Tibial artery (tissue), 4 donors: ENCODE measurements around the gene CACNA1B.
A peak's percentile ranks its signal among the peaks of the same experiment; 100 is the strongest.

ENCODE experiments used
- DNase-seq, 2 donors: peaks; one replicate each; pipeline ENCODE4 v3.0.0-alpha.2; 2019
- H3K27ac ChIP-seq, 2 donors: fragments of 200-600 bp; sonication (generic) in 1 of 2; 1 replicate in 1 of 2; 2 replicates in 1 of 2; pipeline ENCODE4 v1.5.1; 2018 to 2019; ENCODE audit warnings: mild to moderate bottlenecking in 1 of 2
- H3K27me3 ChIP-seq, 2 donors: fragments of 200-600 bp; sonication (generic) in 1 of 2; one replicate each; pipeline versions ENCODE4 v1.5.1 to v1.6.0; 2016 to 2019
- H3K36me3 ChIP-seq, 3 donors: fragments of 200-600 bp; sonication (generic) in 2 of 3; one replicate each; pipeline ENCODE4 v1.5.1; 2016 to 2019; ENCODE audit warnings: mild to moderate bottlenecking in 2 of 3
- H3K4me1 ChIP-seq, 4 donors: fragments of 200-600 bp; sonication (generic) in 2 of 4; 1 replicate in 3 of 4; 2 replicates in 1 of 4; pipeline ENCODE4 v1.5.1; 2016 to 2019
- H3K4me3 ChIP-seq, 2 donors: fragments of 200-600 bp; sonication (generic) in 1 of 2; 1 replicate in 1 of 2; 2 replicates in 1 of 2; pipeline ENCODE4 v1.5.1; 2018 to 2019; ENCODE audit warnings: mild to moderate bottlenecking in 2 of 2
- H3K9me3 ChIP-seq, 3 donors: fragments of 200-600 bp; sonication (generic) in 1 of 3; one replicate each; pipeline ENCODE4 v1.5.1; 2016 to 2019
- CTCF ChIP-seq, 2 experiments: fragments of 200-600 bp in 1 of 2; fragments of 450-650 bp in 1 of 2; IDR thresholded peaks; one replicate each; pipeline ENCODE4 v1.5.1; 2017 to 2019; ENCODE audit warnings: antibody characterized with exemption in 2 of 2, mild to moderate bottlenecking in 1 of 2, moderate library complexity in 1 of 2
- intact Hi-C: fragments of 100-400 bp; cut with DNase I; formaldehyde crosslinking; loops from one replicate; pipeline ENCODE4 v1.15.0; 2023; ENCODE audit warnings: low total_unique reads

Gene CACNA1B

DNA sequence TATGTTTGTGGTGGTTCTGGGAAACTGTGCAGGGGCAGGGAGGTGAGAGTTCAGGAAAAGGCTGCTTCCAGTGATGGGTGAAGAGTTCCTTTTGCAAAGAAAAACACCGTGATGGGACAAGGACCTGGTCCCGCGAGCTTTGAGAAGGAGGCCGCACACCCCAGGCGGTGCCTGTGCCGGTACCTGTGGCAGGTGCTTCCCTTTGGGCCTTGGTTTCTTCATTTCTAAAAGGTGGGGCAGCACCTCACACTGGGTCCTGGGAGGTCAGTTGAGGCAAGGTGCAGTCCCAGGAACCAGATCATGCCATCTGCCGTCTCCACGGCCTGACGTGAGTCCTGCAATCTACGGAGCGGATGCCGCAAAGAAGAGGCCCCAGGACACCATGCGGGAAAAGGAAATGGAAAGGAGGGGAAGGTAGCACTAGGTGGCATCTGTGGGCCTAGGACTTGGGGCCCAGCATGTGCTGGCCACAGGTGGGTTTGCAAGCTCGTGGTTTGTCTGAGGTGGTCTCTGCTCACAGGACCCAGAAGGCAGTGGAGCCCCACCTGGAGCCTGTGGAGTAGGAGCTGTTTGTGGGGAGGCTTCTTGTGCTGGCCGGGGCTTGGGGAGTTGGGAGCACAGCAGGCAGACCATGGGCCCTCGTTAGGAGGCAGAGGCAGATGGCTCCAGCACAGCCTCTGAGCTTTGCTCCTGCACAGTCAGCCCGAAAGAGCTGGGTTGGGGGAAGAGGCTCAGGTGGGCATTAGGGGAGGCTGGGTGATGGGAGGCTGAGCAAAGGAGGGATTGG, 131.6 kb downstream of the CACNA1B start:
- no peak for TF ChIP-seq CTCF (IDR thresholded peaks at IDR 0.05)
- Histone ChIP-seq H3K4me1 (no peaks in the 10 kb centered on the region), H3K27ac (no peak overlapping the region), H3K9me3 (no peaks in the 10 kb centered on the region), H3K36me3 (no peaks in the 10 kb centered on the region), H3K27me3 (peaks cover 0 to 8% of the 10 kb centered on the region in 2 donors), H3K4me3 (no peak overlapping the region)
- intact Hi-C loops, result no loop called here
- peak in 1 of 2 donors; percentile 59 for DNase-seq

DNA sequence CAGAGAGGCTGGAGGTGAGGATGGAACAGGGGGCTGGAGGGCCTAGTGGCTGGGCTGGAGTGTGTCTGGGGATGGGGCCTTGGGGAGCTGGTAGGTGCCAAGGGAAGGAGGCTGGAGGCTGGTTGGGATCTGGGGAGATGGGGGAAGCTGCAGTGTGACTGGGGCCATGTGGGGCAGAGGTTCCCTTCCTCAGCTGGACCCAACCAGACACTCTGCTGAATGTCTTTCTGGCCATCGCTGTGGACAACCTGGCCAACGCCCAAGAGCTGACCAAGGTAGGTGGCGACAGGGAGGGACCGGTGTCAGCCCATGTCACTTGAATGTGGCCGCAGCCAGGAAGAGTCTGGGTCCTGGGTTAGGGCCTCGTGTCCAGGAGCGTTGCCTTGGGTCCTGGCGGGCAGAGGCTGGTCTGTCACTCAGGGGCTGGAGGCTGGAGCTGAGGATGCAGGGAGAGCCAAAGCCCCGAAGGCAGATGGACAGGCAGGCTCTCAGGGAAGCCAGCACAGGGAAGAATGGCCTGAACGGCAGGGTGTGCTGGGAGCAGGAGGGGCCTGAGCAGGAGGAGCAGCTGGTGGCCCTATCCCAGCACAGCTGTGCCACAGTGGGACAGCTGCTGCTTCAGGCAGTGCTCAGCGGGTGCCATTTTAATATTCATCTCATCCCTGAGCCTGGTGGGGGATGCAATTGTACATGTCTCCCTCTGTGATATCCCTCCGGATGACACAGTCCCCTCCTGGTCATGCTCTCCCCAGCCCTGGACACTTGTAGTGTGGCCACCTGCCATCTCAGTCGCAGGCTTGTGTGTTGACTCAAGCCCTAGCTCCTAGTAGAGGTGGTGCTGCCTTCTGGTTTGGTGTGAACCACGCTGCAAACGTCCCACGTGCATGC, 132.5 kb downstream of the CACNA1B start:
- H3K36me3 ChIP-seq, result no peaks in the 10 kb centered on the region

GRCh38 chr9:138010861-138011260, 133.3 kb downstream of the CACNA1B start:
- no peaks in the 10 kb centered on the region for H3K9me3 ChIP-seq
- no peaks in the 10 kb centered on the region for H3K4me1 ChIP-seq
- no peak for TF ChIP-seq CTCF (IDR thresholded peaks at IDR 0.05)
- H3K4me3 ChIP-seq, result no peak overlapping the region
- intact Hi-C loops, result no loop called here
- no peak for DNase-seq
- H3K27ac ChIP-seq, result no peak overlapping the region
- H3K27me3 ChIP-seq, result peaks cover 0 to 8% of the 10 kb centered on the region in 2 donors
- no peaks in the 10 kb centered on the region for H3K36me3 ChIP-seq

More for the DNA sequence above, 132.5 kb downstream of the CACNA1B start:
- Histone ChIP-seq H3K27me3 (peaks cover 0 to 8% of the 10 kb centered on the region in 2 donors), H3K4me1 (no peaks in the 10 kb centered on the region), H3K9me3 (no peaks in the 10 kb centered on the region), H3K27ac (no peak overlapping the region), H3K4me3 (no peak overlapping the region)
- TF ChIP-seq CTCF (IDR thresholded peaks at IDR 0.05), result no peak
- intact Hi-C loops, result no loop called here
- DNase-seq, result no peak

DNA sequence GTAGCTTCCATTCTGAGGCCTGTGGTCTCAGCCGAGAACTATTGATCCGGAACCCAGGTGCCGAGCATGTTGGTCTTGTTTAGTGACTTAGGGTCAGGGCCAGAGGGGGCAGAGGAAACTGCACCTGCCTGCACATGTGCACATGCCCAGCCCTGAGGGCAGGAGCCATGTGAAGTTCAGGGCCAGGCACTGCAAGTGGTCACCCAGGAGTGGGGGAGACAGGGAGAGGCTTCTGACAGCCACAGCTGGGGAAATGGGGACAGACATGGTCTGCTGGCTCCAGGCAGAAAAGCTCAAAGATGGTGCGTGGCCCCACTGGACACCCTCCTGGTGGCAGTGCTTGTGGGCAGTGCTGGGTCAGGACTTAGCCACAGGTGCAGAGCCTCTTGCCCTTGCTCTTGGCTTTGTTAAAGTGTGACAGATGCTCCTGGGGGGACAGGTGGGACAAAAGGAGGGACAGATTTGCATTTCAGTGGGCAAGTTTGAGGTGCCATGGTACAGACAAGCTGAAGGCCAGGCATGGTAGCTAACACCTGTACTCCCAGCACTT, 134.4 kb downstream of the CACNA1B start:
- no peak for DNase-seq
- no peak overlapping the region for H3K27ac ChIP-seq

More for the DNA sequence above, 134.4 kb downstream of the CACNA1B start:
- no peaks in the 10 kb centered on the region for H3K36me3 ChIP-seq
- no peak for TF ChIP-seq CTCF (IDR thresholded peaks at IDR 0.05)
- H3K4me3 ChIP-seq, result no peak overlapping the region
- peaks cover 0 to 16% of the 10 kb centered on the region in 2 donors for H3K27me3 ChIP-seq
- H3K4me1 ChIP-seq, result no peaks in the 10 kb centered on the region
- intact Hi-C loops, result no loop called here
- no peaks in the 10 kb centered on the region for H3K9me3 ChIP-seq
